ENCODE measurements around the gene BCAR3. TPM values are rescaled to one million over a fixed set of nuclear protein-coding genes. Genes with fewer than 3 reads are reported as not detected.

Gene BCAR3
- total and polyA plus RNA-seq, 2 of the 4 experiments (the other 2 are of a cell fraction), result 41.4 to 46.4 TPM

- no peak for TF ChIP-seq SMC3 (IDR thresholded peaks at IDR 0.05; ENCODE audit: low read depth, low read length)
- no peak for TF ChIP-seq RCOR1 (IDR thresholded peaks at IDR 0.05; ENCODE audit: insufficient replicate concordance, low read length)
- H3K4me1 ChIP-seq (ENCODE audit: control insufficient read depth, insufficient read depth, low read length), result peaks cover 4% of the 10 kb centered on the region
- 0 out of 2 replicates have a peak overlapping the region, but pooled peaks have one; percentile 28 for H4K91ac ChIP-seq (ENCODE audit: insufficient read depth, low read depth, low read length)
- no CpG with 5 or more reads among the region's 10 CpGs for WGBS, 2 experiments (ENCODE audit: extremely low coverage in 2 of 2, insufficient read length in 1 of 2)
- H4K20me1 ChIP-seq (ENCODE audit: insufficient read depth, low read length), result no peaks in the 10 kb centered on the region
- dilution Hi-C loops (cut with HindIII; ENCODE audit: low sequenced_read_pairs, unreplicated experiment), result no loop called here
- H2AK5ac ChIP-seq (ENCODE audit: low read depth, low read length), result peak overlapping the region; percentile 53; the same call in 1 of the 2 replicates
- no TSS peak for BruUV-seq (replicated peaks)
- H3K9me1 ChIP-seq (ENCODE audit: insufficient read depth, low read length), result no peaks in the 10 kb centered on the region; the same call in 1 of the 2 replicates
- H3K27me3 ChIP-seq (ENCODE audit: control insufficient read depth, insufficient read depth, low read length), result no peaks in the 10 kb centered on the region
- POLR2A ChIA-PET (ENCODE audit: unreplicated experiment), result no interaction called here
- peak overlapping the region; percentile 15; the same call in 1 of the 3 replicates for H2BK15ac ChIP-seq (ENCODE audit: low read depth, low read length)
- no peaks in the 10 kb centered on the region for H3K36me3 ChIP-seq (ENCODE audit: control insufficient read depth, insufficient read depth, low read length)
- H2BK20ac ChIP-seq (ENCODE audit: low read depth, low read length), result peak overlapping the region; percentile 51
- H3K4ac ChIP-seq (ENCODE audit: low read depth, low read length), result 0 out of 2 replicates have a peak overlapping the region, but pooled peaks have one; percentile 13
- peaks cover 7% of the 10 kb centered on the region; the same call in 1 of the 2 replicates for H3K9me3 ChIP-seq (ENCODE audit: control insufficient read depth, insufficient read depth, low read length)
- peak; percentile 32 for DNase-seq
- ATAC-seq (ENCODE audit: low read depth), result no peak; the same call in 1 of the 2 replicates
- 0 out of 2 replicates have a peak overlapping the region, but pooled peaks have one; percentile 2 for H3K18ac ChIP-seq (ENCODE audit: low read depth, low read length)
- H2BK120ac ChIP-seq (ENCODE audit: low read depth, low read length), result 0 out of 2 replicates have a peak overlapping the region, but pooled peaks have one; percentile 7
- in situ Hi-C loops (cut with MboI; ENCODE audit: low sequenced_read_pairs), result no loop called here
- H3K9ac ChIP-seq (ENCODE audit: low read depth, low read length), result no peak overlapping the region
- intact Hi-C loops (cut with micrococcal nuclease), result no loop called here
- no peak overlapping the region for H3K4me2 ChIP-seq (ENCODE audit: low read depth, low read length)
- H2BK5ac ChIP-seq (ENCODE audit: low read depth, low read length, poor library complexity, severe bottlenecking), result no peak overlapping the region
- H3K23ac ChIP-seq (ENCODE audit: low read depth, low read length), result no peak overlapping the region
- H3K56ac ChIP-seq (ENCODE audit: extremely low read depth, insufficient read depth, low read length), result no peak overlapping the region; the same call in 1 of the 2 replicates
- H3K4me3 ChIP-seq (ENCODE audit: insufficient read depth, low read depth, low read length), result no peak overlapping the region
- H4K8ac ChIP-seq (ENCODE audit: low read depth in 2 of 2, low read length in 2 of 2), result peak overlapping the region in 1 of 2 experiments; percentile 10; a peak in 1 of 4 replicates
- peak overlapping the region; percentile 33; the same call in 1 of the 2 replicates for H3K14ac ChIP-seq (replicated peaks; ENCODE audit: low read depth, low read length)
- no peak overlapping the region for H3K27ac ChIP-seq (ENCODE audit: insufficient read depth, low read length)
- CTCF ChIA-PET, result no interaction called here
- H3K79me1 ChIP-seq (ENCODE audit: low read depth in 1 of 2, low read length in 2 of 2), result no peaks in the 10 kb centered on the region
- no peak overlapping the region for H4K5ac ChIP-seq (ENCODE audit: low read depth, low read length)
- peak overlapping the region; percentile 44 for H2AK9ac ChIP-seq (replicated peaks; ENCODE audit: low read depth, low read length, poor library complexity)
- H2AFZ ChIP-seq (replicated peaks; ENCODE audit: low read length, poor library complexity), result peak overlapping the region; percentile 63
These were observed 34.0 kb upstream of the BCAR3 start for GRCh38 chr1:93715529-93716126.

Measured in IMR-90 (cell line).